H9 (cell line): Measurements from ENCODE around the gene PIP5K1C. TPM values are rescaled to one million over a fixed set of nuclear protein-coding genes. Genes with fewer than 3 reads are reported as not detected.

Source experiments
- DNase-seq: peaks from one replicate; pipeline ENCODE4 v3.0.0-alpha.2; 2017
- H2AFZ ChIP-seq: one replicate; pipeline ENCODE4 v1.6.1; 2013; ENCODE audit warnings: mild to moderate bottlenecking, low read length, control low read depth, moderate library complexity
- H2AK5ac ChIP-seq: 2 replicates; pipeline ENCODE4 v1.6.1; 2013; ENCODE audit warnings: low read length, control low read depth, mixed read lengths; ENCODE audit not compliant: insufficient read length
- H2BK120ac ChIP-seq: one replicate; pipeline ENCODE4 v1.6.1; 2013; ENCODE audit warnings: low read depth, mild to moderate bottlenecking, low read length, control low read depth, inconsistent platforms; ENCODE audit not compliant: poor library complexity, severe bottlenecking
- H2BK12ac ChIP-seq: 2 replicates; pipeline ENCODE4 v1.6.1; 2013; ENCODE audit warnings: low read length, control low read depth, mixed read lengths, low read depth; ENCODE audit not compliant: insufficient read length
- H2BK15ac ChIP-seq: 2 replicates; pipeline ENCODE4 v1.6.1; 2013; ENCODE audit warnings: low read depth, low read length, control low read depth
- H2BK20ac ChIP-seq: one replicate; pipeline ENCODE4 v1.6.1; 2013; ENCODE audit warnings: low read depth, mild to moderate bottlenecking, low read length, control low read depth, inconsistent platforms; ENCODE audit not compliant: poor library complexity, severe bottlenecking
- H2BK5ac ChIP-seq: 2 replicates; pipeline ENCODE4 v1.6.1; 2013; ENCODE audit warnings: low read length, control low read depth, mixed read lengths; ENCODE audit not compliant: insufficient read length
- H3K14ac ChIP-seq: 2 replicates; pipeline ENCODE4 v1.6.1; 2013; ENCODE audit warnings: low read length, control low read depth; ENCODE audit not compliant: insufficient read depth
- H3K18ac ChIP-seq: 2 replicates; pipeline ENCODE4 v1.6.1; 2013; ENCODE audit warnings: low read depth, mild to moderate bottlenecking, mixed read lengths, low read length, control low read depth; ENCODE audit not compliant: insufficient read length
- H3K23ac ChIP-seq: 2 replicates; pipeline ENCODE4 v1.6.1; 2013; ENCODE audit warnings: low read length, control low read depth, mixed read lengths, low read depth; ENCODE audit not compliant: insufficient read length
- H3K23me2 ChIP-seq: 2 replicates; pipeline ENCODE4 v1.6.1; 2013; ENCODE audit warnings: low read depth, mild to moderate bottlenecking, mixed read lengths, low read length, control low read depth; ENCODE audit not compliant: insufficient read length, poor library complexity, severe bottlenecking
- H3K27ac ChIP-seq: 2 replicates; pipeline ENCODE4 v1.5.1; 2013; ENCODE audit warnings: low read length, control low read depth, mixed read lengths, low read depth; ENCODE audit not compliant: insufficient read length
- H3K27me3 ChIP-seq: 2 replicates; pipeline ENCODE4 v1.6.1; 2013; ENCODE audit warnings: low read length, control low read depth, inconsistent platforms; ENCODE audit not compliant: insufficient read depth
- H3K4ac ChIP-seq: 2 replicates; pipeline ENCODE4 v1.6.1; 2013; ENCODE audit warnings: low read depth, mild to moderate bottlenecking, control low read depth, inconsistent platforms, low read length, moderate library complexity
- H3K4me1 ChIP-seq: 2 replicates; pipeline ENCODE4 v1.6.1; 2013; ENCODE audit warnings: low read length, control low read depth, inconsistent platforms; ENCODE audit not compliant: insufficient read depth
- H3K4me2 ChIP-seq: 2 replicates; pipeline ENCODE4 v1.6.1; 2013; ENCODE audit warnings: low read length, control low read depth, mixed read lengths; ENCODE audit not compliant: insufficient read length, insufficient read depth
- H3K56ac ChIP-seq: 2 replicates; pipeline ENCODE4 v1.6.1; 2013; ENCODE audit warnings: low read depth, mild to moderate bottlenecking, mixed read lengths, low read length, control low read depth; ENCODE audit not compliant: insufficient read length
- H3K79me1 ChIP-seq: 2 replicates; pipeline ENCODE4 v1.6.1; 2013; ENCODE audit warnings: low read depth, mild to moderate bottlenecking, moderate library complexity, low read length, control low read depth, inconsistent platforms; ENCODE audit not compliant: insufficient read depth, poor library complexity, severe bottlenecking
- H3K79me2 ChIP-seq: 2 replicates; pipeline ENCODE4 v1.6.1; 2013; ENCODE audit warnings: low read length, control low read depth, inconsistent platforms; ENCODE audit not compliant: insufficient read depth
- H3K9ac ChIP-seq: 2 replicates; pipeline ENCODE4 v1.6.1; 2013; ENCODE audit warnings: low read length, control low read depth, mixed read lengths; ENCODE audit not compliant: insufficient read length; ENCODE audit errors: extremely low read depth
- H3K9me3 ChIP-seq: one replicate; pipeline ENCODE4 v1.6.1; 2013; ENCODE audit warnings: low read depth, low read length, inconsistent platforms; ENCODE audit not compliant: control insufficient read depth
- H3T11ph ChIP-seq: one replicate; pipeline ENCODE4 v1.6.1; 2013; ENCODE audit warnings: mild to moderate bottlenecking, low read length, control low read depth, inconsistent platforms
- H4K20me1 ChIP-seq: one replicate; pipeline ENCODE4 v1.6.1; 2013; ENCODE audit not compliant: control insufficient read depth, insufficient read length, insufficient read depth
- H4K5ac ChIP-seq: 2 replicates; pipeline ENCODE4 v1.6.1; 2013; ENCODE audit warnings: low read depth, mild to moderate bottlenecking, mixed read lengths, low read length, control low read depth; ENCODE audit not compliant: insufficient read length
- H4K8ac ChIP-seq: replicated peaks from 2 replicates; pipeline ENCODE4 v1.6.1; 2013; ENCODE audit warnings: low read length, control low read depth, mixed read lengths, low read depth; ENCODE audit not compliant: insufficient read length
- H4K91ac ChIP-seq: 2 replicates; pipeline ENCODE4 v1.6.1; 2013; ENCODE audit warnings: low read depth, mild to moderate bottlenecking, moderate library complexity, mixed read lengths, low read length, control low read depth; ENCODE audit not compliant: insufficient read length
- H3K27ac Mint-ChIP-seq, 3 experiments: 2 replicates in 2 of 3; 3 replicates in 1 of 3; pipeline ENCODE4 v1.8.0; 2020 to 2021; ENCODE audit warnings: mixed read lengths in 3 of 3, mild to moderate bottlenecking in 1 of 3, moderate library complexity in 1 of 3
- H3K27me3 Mint-ChIP-seq: 2 replicates; pipeline ENCODE4 v1.8.0; 2021; ENCODE audit warnings: low read depth, mild to moderate bottlenecking, moderate library complexity, mixed read lengths
- H3K36me3 Mint-ChIP-seq, 3 experiments: 2 replicates in 2 of 3; 3 replicates in 1 of 3; pipeline ENCODE4 v1.8.0; 2020 to 2021; ENCODE audit warnings: low read depth in 3 of 3, mixed read lengths in 3 of 3; ENCODE audit not compliant: insufficient read depth in 1 of 3
- H3K4me1 Mint-ChIP-seq, 2 experiments: 2 replicates each; pipeline ENCODE4 v1.8.0; 2020; ENCODE audit warnings: mixed read lengths in 2 of 2
- H3K4me3 Mint-ChIP-seq, 2 experiments: 2 replicates in 1 of 2; 3 replicates in 1 of 2; pipeline ENCODE4 v1.8.0; 2020 to 2021; ENCODE audit warnings: mild to moderate bottlenecking in 2 of 2, mixed read lengths in 2 of 2, moderate library complexity in 1 of 2
- H3K9me3 Mint-ChIP-seq, 2 experiments: 2 replicates in 1 of 2; 3 replicates in 1 of 2; pipeline ENCODE4 v1.8.0; 2020; ENCODE audit warnings: mild to moderate bottlenecking in 2 of 2, mixed read lengths in 2 of 2, moderate library complexity in 1 of 2
- CTCF ChIP-seq: fragments of 200-600 bp; sonication (generic); conservative IDR thresholded peaks from 3 replicates; pipeline ENCODE4 v1.8.0; 2021; ENCODE audit warnings: antibody characterized with exemption, mild to moderate bottlenecking
- WGBS: extraction: QIAGEN DNeasy Blood & Tissue Kit; methylation state at CpG from one replicate; pipeline ENCODE4 v1.1.7; 2013; ENCODE audit warnings: missing lambda C conversion rate, low lambda C conversion rate, mixed read lengths; ENCODE audit not compliant: insufficient read length; ENCODE audit errors: extremely low coverage; 5-methylcytosine and 5-hydroxymethylcytosine counted together
- total RNA-seq: library from RNA; stranded (reverse); gene quantifications from 2 replicates; pipeline ENCODE4 v1.2.1, GENCODE V29; 2021

Gene PIP5K1C
- total RNA-seq, 1 experiment from 2014 or later: 41.7 TPM

GRCh38 chr19:3696660-3696995 lies 3.6 kb downstream of the PIP5K1C start:
- Histone ChIP-seq H2BK15ac (no peak overlapping the region), H2BK20ac (no peak overlapping the region), H4K91ac (no peak overlapping the region), H2AK5ac (no peak overlapping the region), H3K18ac (no peak overlapping the region), H3K79me2 (peaks cover 17% of the 10 kb centered on the region; the same call in 1 of the 2 replicates), H4K8ac (no peak overlapping the region), H2BK120ac (no peak overlapping the region), H3K23ac (no peak overlapping the region), H2AFZ (no peak overlapping the region), H3K4ac (no peak overlapping the region), H3T11ph (no peak overlapping the region), H3K4me1 (no peaks in the 10 kb centered on the region; the same call in 1 of the 2 replicates), H3K27ac (no peak overlapping the region), H4K20me1 (no peaks in the 10 kb centered on the region), H3K56ac (no peak overlapping the region), H3K23me2 (peaks cover 8% of the 10 kb centered on the region), H2BK12ac (no peak overlapping the region), H3K27me3 (no peaks in the 10 kb centered on the region), H3K4me2 (no peak overlapping the region), H4K5ac (no peak overlapping the region), H2BK5ac (no peak overlapping the region), H3K9ac (no peak overlapping the region), H3K9me3 (no peaks in the 10 kb centered on the region), H3K14ac (no peak overlapping the region), H3K79me1 (no peaks in the 10 kb centered on the region)
- H3K36me3 Mint-ChIP-seq: peaks cover 0 to 11% (median 0%) of the 10 kb centered on the region in 3 experiments; a peak in 4 of 7 replicates
- H3K4me1 Mint-ChIP-seq: peaks cover 0 to 10% of the 10 kb centered on the region in 2 experiments; a peak in 2 of 4 replicates
- H3K4me3 Mint-ChIP-seq: no peak overlapping the region
- no peaks in the 10 kb centered on the region; a peak in 2 of 5 replicates for H3K9me3 Mint-ChIP-seq
- no peak overlapping the region for H3K27ac Mint-ChIP-seq
- no peaks in the 10 kb centered on the region for H3K27me3 Mint-ChIP-seq
- no peak for DNase-seq
- WGBS: no CpG with 5 or more reads among the region's 10 CpGs
- TF ChIP-seq CTCF: no peak
